Neuronal stem cell (in vitro differentiated cells): ENCODE measurements around the gene GABRB2.

ENCODE experiments used
- DNase-seq: peaks from one replicate; pipeline ENCODE4 v3.0.0-alpha.2; 2013; ENCODE audit warnings: low spot score
- H2AFZ ChIP-seq: one replicate; pipeline ENCODE4 v1.6.1; 2013; ENCODE audit warnings: mild to moderate bottlenecking, low read length, inconsistent platforms
- H2AK5ac ChIP-seq: 2 replicates; pipeline ENCODE4 v1.6.1; 2013; ENCODE audit warnings: low read depth, mild to moderate bottlenecking, inconsistent platforms, low read length, moderate library complexity, mixed read lengths
- H2BK120ac ChIP-seq: 2 replicates; pipeline ENCODE4 v1.6.1; 2013; ENCODE audit warnings: low read depth, mild to moderate bottlenecking, inconsistent platforms, low read length, moderate library complexity, mixed read lengths
- H2BK12ac ChIP-seq: one replicate; pipeline ENCODE4 v1.6.1; 2013; ENCODE audit warnings: low read length, inconsistent platforms
- H2BK15ac ChIP-seq: 2 replicates; pipeline ENCODE4 v1.6.1; 2013; ENCODE audit warnings: mild to moderate bottlenecking, low read length, inconsistent platforms, mixed read lengths
- H2BK5ac ChIP-seq: one replicate; pipeline ENCODE4 v1.6.1; 2013; ENCODE audit warnings: inconsistent platforms, mild to moderate bottlenecking, low read length, moderate library complexity
- H3K14ac ChIP-seq: one replicate; pipeline ENCODE4 v1.6.1; 2013; ENCODE audit warnings: low read length, inconsistent platforms
- H3K18ac ChIP-seq: 2 replicates; pipeline ENCODE4 v1.6.1; 2013; ENCODE audit warnings: low read length, inconsistent platforms
- H3K23ac ChIP-seq: 2 replicates; pipeline ENCODE4 v1.6.1; 2013; ENCODE audit warnings: low read depth, mild to moderate bottlenecking, mixed read lengths, low read length, inconsistent platforms; ENCODE audit not compliant: poor library complexity
- H3K27ac ChIP-seq: replicated peaks from 3 replicates; pipeline ENCODE4 v1.5.1; 2013; ENCODE audit warnings: low read length, inconsistent platforms
- H3K27me3 ChIP-seq, 3 experiments: 2 replicates each; pipeline ENCODE4 v1.6.1; 2013; ENCODE audit warnings: low read length in 3 of 3, mild to moderate bottlenecking in 2 of 3, inconsistent platforms in 1 of 3, low read depth in 1 of 3, mixed read lengths in 1 of 3, moderate library complexity in 1 of 3; ENCODE audit not compliant: control insufficient read depth in 3 of 3, insufficient read depth in 3 of 3
- H3K36me3 ChIP-seq, 2 donors: replicated peaks in 1 of 2; 2 replicates each; pipeline ENCODE4 v1.6.1; 2013; ENCODE audit warnings: low read length in 2 of 2; ENCODE audit not compliant: control insufficient read depth in 2 of 2, insufficient read depth in 2 of 2
- H3K4ac ChIP-seq: 2 replicates; pipeline ENCODE4 v1.6.1; 2013; ENCODE audit warnings: inconsistent platforms, mild to moderate bottlenecking, low read length, moderate library complexity
- H3K4me1 ChIP-seq, 2 donors: 1 replicate in 1 of 2; 2 replicates in 1 of 2; pipeline ENCODE4 v1.6.1; 2013; ENCODE audit warnings: low read length in 2 of 2, low read depth in 1 of 2; ENCODE audit not compliant: control insufficient read depth in 2 of 2, insufficient read depth in 1 of 2
- H3K4me2 ChIP-seq: one replicate; pipeline ENCODE4 v1.6.1; 2013; ENCODE audit warnings: mild to moderate bottlenecking, low read length, inconsistent platforms; ENCODE audit not compliant: insufficient read depth, poor library complexity, severe bottlenecking
- H3K4me3 ChIP-seq, 2 donors: 2 replicates each; pipeline ENCODE4 v1.5.1; 2013; ENCODE audit warnings: low read length in 2 of 2, mild to moderate bottlenecking in 2 of 2, inconsistent platforms in 1 of 2, moderate library complexity in 1 of 2
- H3K79me1 ChIP-seq: one replicate; pipeline ENCODE4 v1.6.1; 2013; ENCODE audit warnings: low read depth, mild to moderate bottlenecking, inconsistent platforms, low read length, moderate library complexity
- H3K9ac ChIP-seq: one replicate; pipeline ENCODE4 v1.6.1; 2013; ENCODE audit warnings: mild to moderate bottlenecking, low read depth, low read length, inconsistent platforms; ENCODE audit not compliant: poor library complexity
- H3K9me3 ChIP-seq, 2 donors: replicated peaks in 1 of 2; 2 replicates each; pipeline versions ENCODE3 to v1.6.1; 2013; ENCODE audit warnings: low read length in 2 of 2, mild to moderate bottlenecking in 2 of 2, inconsistent platforms in 1 of 2, low read depth in 1 of 2, mixed read lengths in 1 of 2, moderate library complexity in 1 of 2; ENCODE audit not compliant: control insufficient read depth in 2 of 2, insufficient read depth in 1 of 2
- H4K8ac ChIP-seq: one replicate; pipeline ENCODE4 v1.6.1; 2013; ENCODE audit warnings: low read depth, mild to moderate bottlenecking, inconsistent platforms, low read length, moderate library complexity
- H4K91ac ChIP-seq: one replicate; pipeline ENCODE4 v1.6.1; 2013; ENCODE audit warnings: low read length, low read depth, mild to moderate bottlenecking, inconsistent platforms; ENCODE audit not compliant: poor library complexity
- WGBS, 2 donors: extraction: QIAGEN DNeasy Blood & Tissue Kit; methylation state at CpG; one replicate each; pipeline ENCODE4 v1.1.7; 2013; ENCODE audit warnings: missing lambda C conversion rate in 2 of 2, mixed read lengths in 1 of 2; ENCODE audit not compliant: insufficient read length in 2 of 2, insufficient replicate concordance in 1 of 2; ENCODE audit errors: extremely low coverage in 2 of 2; 5-methylcytosine and 5-hydroxymethylcytosine counted together

GABRB2 gene

DNA sequence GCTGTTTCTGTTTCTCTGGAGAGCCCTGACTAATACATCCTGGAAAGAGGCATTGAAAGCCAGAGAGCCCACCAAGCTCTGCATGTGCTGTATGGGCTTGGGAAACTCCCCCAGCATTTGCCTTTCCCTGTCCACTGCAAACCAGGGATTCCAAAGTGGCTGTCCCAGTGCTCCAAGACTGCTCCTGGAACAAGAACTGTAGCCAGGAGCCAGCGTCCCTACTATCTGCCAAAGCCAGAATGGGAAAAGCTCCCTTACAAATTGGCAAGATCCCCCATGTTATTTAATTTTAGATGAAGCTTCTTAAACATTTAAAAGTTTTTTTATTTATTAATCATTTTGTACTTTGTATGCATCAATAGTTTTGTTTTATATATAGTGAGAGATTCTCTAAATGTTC is 263.2 kb downstream of the GABRB2 start:
- H3K9ac ChIP-seq = no peak overlapping the region
- no peak overlapping the region for H4K91ac ChIP-seq
- no peak overlapping the region for H2BK12ac ChIP-seq
- no peak overlapping the region for H3K4ac ChIP-seq
- no CpG with 5 or more reads among the region's 1 CpG for WGBS, 2 donors
- no peak for DNase-seq
- no peaks in the 10 kb centered on the region for H3K9me3 ChIP-seq
- H2BK120ac ChIP-seq = no peak overlapping the region
- H3K23ac ChIP-seq = no peak overlapping the region
- no peaks in the 10 kb centered on the region for H3K79me1 ChIP-seq
- H2AK5ac ChIP-seq = no peak overlapping the region
- no peak overlapping the region for H2AFZ ChIP-seq
- no peaks in the 10 kb centered on the region for H3K36me3 ChIP-seq
- H3K18ac ChIP-seq = no peak overlapping the region
- H3K27ac ChIP-seq = no peak overlapping the region
- H2BK5ac ChIP-seq = no peak overlapping the region
- no peaks in the 10 kb centered on the region for H3K4me1 ChIP-seq
- no peak overlapping the region for H4K8ac ChIP-seq
- H3K14ac ChIP-seq = no peak overlapping the region
- no peak overlapping the region for H2BK15ac ChIP-seq
- no peak overlapping the region for H3K4me3 ChIP-seq
- no peak overlapping the region for H3K4me2 ChIP-seq
- H3K27me3 ChIP-seq = no peaks in the 10 kb centered on the region

DNA sequence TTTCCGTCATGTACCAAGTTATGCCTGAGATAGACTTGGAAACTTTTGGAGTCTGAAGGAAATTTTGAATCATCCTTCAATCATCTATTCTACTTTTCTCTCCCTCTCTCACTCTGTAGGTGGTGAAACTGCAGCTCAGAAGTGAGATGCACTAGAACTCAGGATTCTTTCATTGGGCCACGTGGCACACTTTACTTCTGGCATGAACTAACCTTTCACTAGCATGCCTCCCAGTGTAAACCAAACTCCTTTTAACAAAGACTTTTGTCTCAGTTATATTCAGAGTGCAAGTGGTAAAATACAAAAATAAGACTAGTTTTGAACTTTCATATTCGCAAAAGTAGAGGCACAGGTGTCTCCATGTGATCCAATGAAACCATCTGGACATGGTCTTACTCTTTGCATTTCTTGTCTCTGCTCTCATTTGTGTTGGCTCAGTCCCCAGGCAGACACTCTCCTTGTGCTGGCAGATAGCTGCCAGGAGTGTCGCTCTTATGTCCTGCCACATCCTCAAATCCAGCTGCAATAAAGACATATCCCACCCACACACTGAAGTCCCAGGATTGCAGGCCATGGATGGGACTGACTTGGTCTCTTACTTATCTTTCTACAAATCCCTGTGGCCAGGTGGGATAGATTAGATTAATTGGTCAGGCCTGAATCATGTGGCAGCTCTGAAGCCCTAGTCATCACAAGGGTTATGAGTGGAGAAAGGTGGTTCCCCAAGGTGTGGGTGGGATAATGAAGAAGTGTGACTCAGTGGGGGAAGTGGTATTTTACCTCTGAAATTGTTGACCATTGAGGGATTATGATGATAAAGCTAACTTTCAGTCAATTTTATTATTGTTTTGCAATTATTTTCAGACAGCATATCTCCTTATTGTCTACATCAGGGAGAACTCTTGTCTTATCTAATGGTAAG is 267.5 kb downstream of the GABRB2 start:
- Histone ChIP-seq H3K18ac (no peak overlapping the region), H3K4ac (no peak overlapping the region), H3K14ac (no peak overlapping the region), H3K9me3 (no peaks in the 10 kb centered on the region), H3K4me2 (no peak overlapping the region), H2AFZ (no peak overlapping the region), H3K27ac (no peak overlapping the region), H4K8ac (no peak overlapping the region), H2BK12ac (no peak overlapping the region), H3K23ac (no peak overlapping the region), H2BK5ac (no peak overlapping the region), H3K27me3 (peaks cover 0 to 2% (median 0%) of the 10 kb centered on the region in 3 experiments), H2AK5ac (no peak overlapping the region), H3K9ac (no peak overlapping the region), H2BK15ac (no peak overlapping the region), H3K4me1 (no peaks in the 10 kb centered on the region), H2BK120ac (no peak overlapping the region), H3K79me1 (no peaks in the 10 kb centered on the region), H3K4me3 (no peak overlapping the region), H3K36me3 (no peaks in the 10 kb centered on the region), H4K91ac (no peak overlapping the region)
- WGBS, 2 donors = no CpG with 5 or more reads among the region's 4 CpGs
- no peak for DNase-seq

DNA sequence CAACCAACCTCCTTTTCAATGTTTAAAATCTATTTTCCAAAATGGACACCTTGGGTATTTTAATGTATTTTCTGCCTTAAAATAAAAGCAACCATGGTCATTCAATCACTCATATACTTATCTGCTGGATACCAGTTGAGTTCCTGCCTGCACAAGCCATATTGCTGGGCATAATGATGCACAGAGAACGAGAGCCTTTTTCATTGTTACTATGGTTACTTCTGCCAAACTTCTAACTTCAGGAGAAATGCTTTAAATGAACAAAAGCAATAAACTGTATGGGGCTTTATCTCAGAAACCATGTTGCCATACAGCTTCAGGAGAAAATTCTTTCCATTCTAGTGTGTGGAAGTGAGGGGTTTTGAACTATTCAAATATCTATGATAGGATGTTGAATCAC is 269.5 kb downstream of the GABRB2 start:
- Histone ChIP-seq H2AK5ac (no peak overlapping the region), H3K14ac (no peak overlapping the region), H3K9me3 (no peaks in the 10 kb centered on the region), H2BK120ac (no peak overlapping the region), H2BK5ac (no peak overlapping the region), H3K36me3 (no peaks in the 10 kb centered on the region), H3K4me1 (no peaks in the 10 kb centered on the region), H2AFZ (no peak overlapping the region), H3K23ac (no peak overlapping the region), H3K4ac (no peak overlapping the region), H4K8ac (no peak overlapping the region), H3K27ac (no peak overlapping the region), H3K79me1 (no peaks in the 10 kb centered on the region), H3K9ac (no peak overlapping the region), H3K4me2 (no peak overlapping the region), H2BK12ac (no peak overlapping the region), H4K91ac (no peak overlapping the region), H3K18ac (no peak overlapping the region), H3K27me3 (peaks cover 0 to 2% (median 0%) of the 10 kb centered on the region in 3 experiments), H2BK15ac (no peak overlapping the region), H3K4me3 (no peak overlapping the region)
- DNase-seq = no peak
- WGBS, 2 donors = no CpG with 5 or more reads among the region's 1 CpG

DNA sequence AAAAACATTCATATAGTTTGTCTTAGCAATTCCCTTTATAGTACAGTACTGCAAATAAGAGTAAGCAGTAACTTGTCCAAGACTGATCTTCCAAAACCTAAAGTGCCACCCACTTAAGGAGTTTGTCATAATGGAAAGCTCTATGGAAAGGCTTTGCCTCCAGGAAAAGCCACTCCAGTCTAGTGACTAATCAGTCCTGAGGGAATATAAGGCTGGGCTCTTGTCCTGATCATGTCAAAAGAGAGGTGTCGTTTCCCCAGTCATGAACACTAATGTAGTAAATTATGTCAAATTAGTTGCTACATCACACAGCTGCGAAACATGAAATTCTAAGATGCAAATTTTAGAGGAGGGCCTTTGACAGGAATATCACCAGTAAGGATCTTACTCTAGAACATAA is 271.6 kb downstream of the GABRB2 start:
- Histone ChIP-seq H2BK5ac (no peak overlapping the region), H3K18ac (no peak overlapping the region), H3K14ac (no peak overlapping the region), H2BK120ac (no peak overlapping the region), H2AFZ (no peak overlapping the region), H4K91ac (no peak overlapping the region), H3K4me1 (no peaks in the 10 kb centered on the region), H3K4me2 (no peak overlapping the region), H2BK15ac (no peak overlapping the region), H3K27me3 (peaks cover 0 to 2% (median 0%) of the 10 kb centered on the region in 3 experiments), H2AK5ac (no peak overlapping the region), H3K4ac (no peak overlapping the region), H3K27ac (no peak overlapping the region), H3K9me3 (no peaks in the 10 kb centered on the region), H3K36me3 (no peaks in the 10 kb centered on the region), H3K9ac (no peak overlapping the region), H2BK12ac (no peak overlapping the region), H3K23ac (no peak overlapping the region), H4K8ac (no peak overlapping the region), H3K79me1 (no peaks in the 10 kb centered on the region), H3K4me3 (no peak overlapping the region)
- WGBS, 2 donors = no CpG with 5 or more reads among the region's 2 CpGs
- DNase-seq = no peak
